HG02623 (cell line): ENCODE results near the gene SLC6A13.

ENCODE experiments used
- ATAC-seq: cut with Tn5 transposase; IDR thresholded peaks from one replicate; pipeline ENCODE4 v1.9.1; 2021; ENCODE audit warnings: moderate library complexity; ENCODE audit not compliant: unreplicated experiment

SLC6A13 gene

GRCh38 chr12:234891-235415, 27.7 kb downstream of the SLC6A13 start:
- ATAC-seq, result no peak

GRCh38 chr12:234019-234418, 28.6 kb downstream of the SLC6A13 start:
- ATAC-seq, result no peak

GRCh38 chr12:233615-233968, 29.0 kb downstream of the SLC6A13 start:
- ATAC-seq, result no peak

- ATAC-seq, result no peak
Observed at GRCh38 chr12:232731-233614, 29.7 kb downstream of the SLC6A13 start.

- ATAC-seq, result no peak
Observed at GRCh38 chr12:230925-231671, 31.5 kb downstream of the SLC6A13 start.

- ATAC-seq, result no peak
Observed at GRCh38 chr12:229441-230191, 33.0 kb downstream of the SLC6A13 start.

GRCh38 chr12:228846-229200, 33.8 kb downstream of the SLC6A13 start:
- no peak for ATAC-seq

- no peak for ATAC-seq
Observed at GRCh38 chr12:227923-228845, 34.5 kb downstream of the SLC6A13 start.

GRCh38 chr12:227286-227915, 35.2 kb downstream of the SLC6A13 start:
- ATAC-seq, result no peak

- ATAC-seq, result no peak
Observed at GRCh38 chr12:226401-226800, 36.2 kb downstream of the SLC6A13 start.

- ATAC-seq, result no peak
Observed at GRCh38 chr12:225012-225411, 37.6 kb downstream of the SLC6A13 start.

GRCh38 chr12:224330-224729, 38.3 kb downstream of the SLC6A13 start:
- ATAC-seq, result no peak

GRCh38 chr12:223841-224240, 38.8 kb downstream of the SLC6A13 start:
- no peak for ATAC-seq

GRCh38 chr12:221736-222135, 40.9 kb downstream of the SLC6A13 start:
- no peak for ATAC-seq

GRCh38 chr12:220946-221550, 41.6 kb downstream of the SLC6A13 start:
- ATAC-seq, result no peak

- ATAC-seq, result no peak
Observed at GRCh38 chr12:220491-220890, 42.1 kb downstream of the SLC6A13 start.

- ATAC-seq, result peak; percentile 45
Observed at GRCh38 chr12:219891-220352, 42.7 kb downstream of the SLC6A13 start.

- ATAC-seq, result no peak
Observed at GRCh38 chr12:218728-219590, 43.7 kb downstream of the SLC6A13 start.
